Stimulated activated CD8-positive, alpha-beta memory T cell treated with anti-CD3 and anti-CD28 coated beads, Interleukin-15, amount 100 ng/mL, for 4 hours (primary cell): ENCODE measurements around the gene STIP1.
A peak's percentile ranks its signal among the peaks of the same experiment; 100 is the strongest.

Source experiments
- DNase-seq, 2 donors: peaks; one replicate each; pipeline ENCODE4 v3.0.0-alpha.2; 2020; ENCODE audit warnings: low read depth in 2 of 2

The STIP1 gene

DNA sequence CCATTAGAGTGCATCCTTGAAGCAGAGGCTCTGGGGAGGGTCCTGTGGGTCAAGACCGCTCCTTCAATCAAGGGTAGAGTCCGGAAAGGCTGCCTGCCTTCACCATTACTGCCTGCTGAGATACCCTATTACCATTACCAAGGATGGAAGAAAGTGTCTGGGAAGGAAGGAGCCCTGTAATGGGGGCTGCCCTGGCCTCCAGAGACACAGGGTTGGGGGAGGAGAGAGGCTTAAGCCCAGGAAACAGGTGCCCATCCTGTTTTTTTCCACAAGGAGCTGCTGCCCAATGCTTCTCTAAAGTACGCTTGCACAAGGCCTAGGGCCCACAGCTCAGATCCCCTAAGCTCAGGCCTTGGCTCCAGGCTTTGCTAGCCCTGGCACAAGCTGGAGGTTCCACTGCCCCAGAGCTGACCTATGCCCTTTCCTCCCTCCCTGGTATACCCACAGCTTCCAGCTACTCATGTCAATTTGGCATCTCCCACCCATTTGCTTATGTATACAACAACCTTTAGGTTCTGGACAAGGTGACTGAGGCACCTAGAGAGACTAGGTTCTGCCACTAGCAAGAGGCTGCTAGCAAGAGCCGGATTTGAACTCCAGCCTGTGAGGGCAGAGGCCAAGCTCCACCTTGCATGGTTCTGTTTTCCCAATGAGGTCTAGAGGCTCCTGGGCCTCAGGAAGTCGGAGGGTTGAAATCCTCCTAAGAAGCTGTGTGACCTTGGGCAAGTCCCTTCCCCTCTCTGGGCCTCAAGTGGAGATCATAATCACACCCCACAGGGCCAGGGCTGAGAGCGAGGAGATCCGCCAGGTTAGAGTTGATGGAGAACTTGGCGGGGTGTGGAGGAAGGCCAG lies 63.8 kb downstream of the STIP1 start:
- no peak for DNase-seq

DNA sequence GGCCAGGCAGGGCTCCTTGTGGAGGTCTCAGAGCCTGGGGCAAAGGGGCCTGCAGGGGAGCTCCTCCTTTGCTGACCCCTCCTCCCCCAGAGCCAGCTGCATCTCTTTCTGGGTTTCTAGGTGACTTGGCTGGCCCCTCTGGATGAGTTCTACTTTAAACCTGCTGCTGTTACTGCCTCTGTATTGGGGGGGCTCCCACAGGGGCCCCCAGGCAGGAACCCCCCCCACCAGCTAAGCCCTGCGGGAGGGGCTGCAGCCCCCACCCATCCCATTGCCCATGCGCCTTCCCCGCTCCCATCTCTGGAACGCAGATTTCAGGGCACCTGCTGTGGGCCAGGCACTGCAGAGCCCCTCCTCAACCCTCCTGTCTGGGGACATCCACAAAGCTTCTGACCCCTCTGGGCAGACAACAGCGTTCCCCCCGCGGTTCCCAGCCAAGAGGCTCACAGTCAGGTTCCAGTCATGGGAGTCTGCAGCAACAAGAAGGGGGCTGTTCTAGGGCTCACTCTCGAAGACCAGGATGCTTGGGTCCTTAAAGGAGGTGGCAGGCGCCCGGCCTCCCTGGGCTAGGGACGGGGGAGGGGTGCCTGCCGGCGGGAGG lies 64.5 kb downstream of the STIP1 start:
- DNase-seq: no peak

DNA sequence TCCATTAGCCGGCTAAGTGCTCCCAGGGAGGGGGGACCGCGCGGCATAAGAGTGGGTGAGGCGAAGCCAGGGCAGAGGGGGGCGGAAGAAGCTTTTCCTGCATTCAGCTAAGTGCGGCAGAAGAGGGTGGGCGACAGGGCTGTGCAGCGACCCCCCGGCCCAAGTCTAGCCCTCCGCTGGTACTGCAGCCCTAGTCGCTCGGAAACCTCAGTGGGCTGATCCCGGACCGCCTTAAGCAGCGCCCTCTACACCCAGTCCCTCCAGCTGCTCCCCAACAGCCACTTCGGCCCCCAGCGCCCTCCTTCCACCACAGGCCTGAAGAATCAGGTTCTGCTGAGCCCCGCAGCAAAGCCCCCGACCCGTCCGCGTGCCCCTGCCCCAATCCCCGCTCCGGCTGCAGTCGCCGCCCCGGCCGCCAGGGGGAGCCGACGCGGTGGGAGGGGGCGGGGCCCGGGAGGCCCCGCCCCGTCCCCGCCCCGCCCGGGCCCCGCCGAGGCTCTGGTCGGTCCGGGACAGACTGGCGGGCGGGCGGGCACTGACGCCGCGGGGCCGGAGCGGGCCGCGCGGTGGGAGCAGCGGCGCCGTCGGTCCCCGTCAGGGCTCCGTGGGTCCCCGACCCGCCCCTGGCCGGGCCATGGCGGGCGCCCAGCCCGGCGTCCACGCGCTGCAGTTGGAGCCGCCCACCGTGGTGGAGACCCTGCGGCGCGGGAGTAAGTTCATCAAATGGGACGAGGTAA lies 65.2 kb downstream of the STIP1 start, which contains the start of gene PLCB3:
TSS of gene PLCB3 (plus strand) at position 515 of the 737 bp plus-strand sequence. CDS start at position 635, 120 bp downstream.
- DNase-seq: peak in 1 of 2 donors; percentile 43

DNA sequence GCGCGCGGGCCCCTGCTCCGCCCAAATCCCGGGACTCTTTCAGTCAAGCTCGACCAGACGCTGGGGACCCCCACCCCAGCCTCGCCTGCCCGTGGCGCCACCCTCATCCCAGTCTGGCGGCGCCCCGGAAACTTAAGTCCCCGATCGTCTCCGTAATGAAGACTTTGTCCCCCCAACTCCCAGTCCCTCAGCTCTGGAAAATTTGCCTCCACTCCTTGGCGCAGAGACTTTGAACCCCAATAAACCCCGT lies 65.7 kb downstream of the STIP1 start:
- DNase-seq: no peak

DNA sequence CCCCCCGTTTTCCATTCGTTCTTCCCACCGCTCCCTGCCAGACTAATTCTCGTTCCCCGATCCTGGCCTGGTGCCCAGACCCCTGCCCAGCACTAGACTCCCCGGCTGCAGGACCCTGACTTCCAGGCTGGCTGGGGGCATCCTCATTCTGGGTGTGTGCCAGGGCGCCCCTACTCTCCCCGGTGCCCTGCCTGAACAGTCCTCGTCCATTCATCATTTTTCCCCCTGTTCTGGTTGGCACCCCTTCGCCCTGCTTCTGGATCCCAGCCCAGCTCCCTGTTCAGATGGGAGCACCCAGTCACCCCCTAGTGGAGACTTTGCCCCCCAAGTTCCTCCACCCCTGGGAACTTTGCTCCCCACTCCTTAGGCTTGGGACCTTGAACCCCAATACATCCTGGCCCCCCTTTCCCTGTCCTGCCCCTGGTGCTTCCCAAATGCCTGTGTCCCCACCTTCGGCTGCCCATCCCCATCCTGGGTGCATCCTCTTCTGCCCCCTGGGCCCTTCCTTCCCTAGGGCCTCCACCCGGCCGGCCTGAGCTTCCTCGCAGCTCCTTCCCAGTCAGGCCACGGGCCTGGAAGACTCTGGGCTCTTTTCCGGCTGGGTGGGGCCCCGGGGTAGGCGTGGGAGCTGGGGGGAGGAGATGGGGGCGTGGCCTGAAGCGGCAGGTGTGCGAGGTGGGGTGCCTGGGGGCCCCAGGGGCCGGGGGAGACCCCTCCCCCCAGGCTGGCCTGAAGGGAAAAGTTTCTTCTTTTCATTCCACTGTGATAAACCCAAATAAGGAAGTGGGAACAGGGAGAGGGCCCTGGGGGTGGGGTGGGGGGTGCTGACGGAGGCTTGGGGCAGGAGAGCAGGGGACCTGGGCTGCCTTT lies 66.3 kb downstream of the STIP1 start:
- no peak for DNase-seq

DNA sequence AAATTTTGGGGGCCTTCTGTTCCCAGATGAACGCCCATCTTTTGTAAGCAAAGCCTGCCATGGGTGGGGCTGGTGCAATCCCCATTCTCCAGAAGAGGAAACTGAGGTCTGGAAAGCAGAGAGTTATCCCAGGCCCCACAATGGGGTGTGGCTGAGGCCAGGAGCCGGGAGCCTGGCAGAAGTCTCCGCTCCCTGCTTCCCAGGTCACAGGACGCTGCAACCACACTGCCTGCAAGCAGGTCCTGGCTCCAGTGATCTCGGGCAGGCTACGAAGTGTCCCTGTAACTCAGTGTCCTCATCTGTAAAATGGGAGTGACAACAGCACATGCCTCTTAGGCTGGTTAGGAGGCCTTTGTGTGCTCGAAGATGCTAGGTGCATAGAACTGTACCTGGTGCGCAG lies 67.1 kb downstream of the STIP1 start:
- no peak for DNase-seq

DNA sequence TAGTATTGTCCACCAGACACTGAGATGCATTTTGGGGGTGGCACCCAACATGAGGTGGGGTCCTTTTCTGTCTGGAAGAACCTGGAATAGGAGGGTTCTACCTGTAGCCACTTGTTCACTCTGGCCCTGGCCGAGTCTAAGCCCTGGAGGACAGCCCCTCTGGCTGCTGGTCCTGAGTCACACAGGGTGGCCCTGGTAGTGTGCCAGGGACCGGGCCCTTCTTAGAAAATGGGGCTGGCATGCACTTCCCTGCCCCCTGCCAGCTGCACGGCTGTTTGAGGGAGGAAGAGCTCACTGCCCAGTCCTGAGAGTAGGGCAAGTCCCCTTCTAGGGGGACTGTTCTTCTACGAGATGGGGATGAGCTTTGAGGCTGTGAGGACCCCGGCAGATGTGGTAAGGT lies 67.5 kb downstream of the STIP1 start:
- no peak for DNase-seq
